HepG2 (cell line): ENCODE data around the gene LGALS3. TPM values are rescaled to one million over a fixed set of nuclear protein-coding genes. Genes with fewer than 3 reads are reported as not detected.

ENCODE experiments used
- CSRNP2 ChIP-seq: sonication (generic); formaldehyde crosslinking; conservative IDR thresholded peaks from 2 replicates; pipeline ENCODE4 v1.8.0; 2022; ENCODE audit warnings: low read depth, missing genetic modification reagents
- E2F1 ChIP-seq: sonication (generic); formaldehyde crosslinking; IDR thresholded peaks from 2 replicates; pipeline ENCODE4 v1.5.0; 2020; ENCODE audit warnings: missing genetic modification reagents
- FOXJ3 ChIP-seq: sonication (generic); formaldehyde crosslinking; IDR thresholded peaks from 2 replicates; pipeline ENCODE4 v1.4.0; 2020; ENCODE audit warnings: missing genetic modification reagents, mild to moderate bottlenecking, borderline replicate concordance
- GPN1 ChIP-seq: sonication (generic); formaldehyde crosslinking; IDR thresholded peaks from 2 replicates; pipeline ENCODE4 v1.5.1; 2020; ENCODE audit warnings: missing genetic modification reagents, borderline replicate concordance
- HMGXB4 ChIP-seq, 2 experiments: sonication (generic) in 1 of 2; formaldehyde crosslinking in 1 of 2; IDR thresholded peaks; 2 replicates each; pipeline versions ENCODE4 v1.4.0 to v1.6.1; 2018 to 2020; ENCODE audit warnings: missing genetic modification reagents in 2 of 2, borderline replicate concordance in 1 of 2, low read depth in 1 of 2, mild to moderate bottlenecking in 1 of 2, missing biosample characterization in 1 of 2
- IKZF4 ChIP-seq: sonication (generic); formaldehyde crosslinking; IDR thresholded peaks from 2 replicates; pipeline ENCODE4 v1.5.1; 2020; ENCODE audit warnings: borderline replicate concordance, mild to moderate bottlenecking, low read depth, missing genetic modification reagents; ENCODE audit errors: not compliant biosample characterization
- MXI1 ChIP-seq: IDR thresholded peaks from 3 replicates; pipeline ENCODE4 v1.6.1; 2012; ENCODE audit warnings: low read depth, low read length, inconsistent platforms, borderline replicate concordance
- NFE2L1 ChIP-seq: sonication (generic); formaldehyde crosslinking; IDR thresholded peaks from 2 replicates; pipeline ENCODE4 v1.4.0; 2020; ENCODE audit warnings: missing genetic modification reagents, mild to moderate bottlenecking, borderline replicate concordance
- RBFOX2 ChIP-seq: fragments of 200-400 bp; formaldehyde crosslinking; IDR thresholded peaks from 2 replicates; pipeline ENCODE4 v1.6.1; 2017; ENCODE audit warnings: low read depth, mild to moderate bottlenecking, low read length
- THYN1 ChIP-seq: sonication (generic); formaldehyde crosslinking; IDR thresholded peaks from 2 replicates; pipeline ENCODE4 v1.8.1; 2023; ENCODE audit warnings: low read depth, mild to moderate bottlenecking, moderate library complexity, missing genetic modification reagents, borderline replicate concordance
- ZBTB8A ChIP-seq: sonication (generic); formaldehyde crosslinking; IDR thresholded peaks from 2 replicates; pipeline ENCODE4 v1.4.0; 2020; ENCODE audit warnings: mild to moderate bottlenecking, low read depth, missing genetic modification reagents, borderline replicate concordance
- ZNF160 ChIP-seq: sonication (generic); formaldehyde crosslinking; IDR thresholded peaks from 2 replicates; pipeline ENCODE4 v1.8.0; 2022; ENCODE audit warnings: mild to moderate bottlenecking, inconsistent platforms, missing genetic modification reagents
- ZNF33B ChIP-seq: sonication (generic); formaldehyde crosslinking; IDR thresholded peaks from 2 replicates; pipeline ENCODE4 v1.5.1; 2020; ENCODE audit warnings: mild to moderate bottlenecking, missing genetic modification reagents
- ZNF710 ChIP-seq: sonication (generic); formaldehyde crosslinking; IDR thresholded peaks from 2 replicates; pipeline ENCODE4 v1.5.0; 2020; ENCODE audit warnings: mild to moderate bottlenecking, missing genetic modification reagents, borderline replicate concordance
- ZNF775 ChIP-seq: sonication (generic); formaldehyde crosslinking; IDR thresholded peaks from 2 replicates; pipeline ENCODE4 v1.4.0; 2020; ENCODE audit warnings: missing genetic modification reagents, mild to moderate bottlenecking, moderate library complexity, borderline replicate concordance
- ZNF850 ChIP-seq: sonication (generic); formaldehyde crosslinking; conservative IDR thresholded peaks from 2 replicates; pipeline ENCODE4 v1.9.0; 2021; ENCODE audit warnings: mild to moderate bottlenecking, missing genetic modification reagents
- ZNF891 ChIP-seq: sonication (generic); formaldehyde crosslinking; IDR thresholded peaks from 2 replicates; pipeline ENCODE4 v1.5.0; 2020; ENCODE audit warnings: mild to moderate bottlenecking, missing genetic modification reagents
- polyA plus RNA-seq, 8 experiments: library from polyadenylated mRNA; depleted of rRNA in 3 of 8; stranded (reverse) in 7 of 8; unstranded in 1 of 8; fragments of >200 nt; fragmentation: Illumina TruSeq in 4 of 8; extraction: Trizol in 4 of 8; gene quantifications; 2 replicates each; pipeline versions ENCODE4 v1.2.1 to v1.2.3, GENCODE V29; 2011 to 2016; ENCODE audit warnings: low read depth in 4 of 8, missing spikeins in 1 of 8, mixed read lengths in 1 of 8; ENCODE audit not compliant: insufficient read depth in 1 of 8
- total RNA-seq, 5 experiments: library from RNA; depleted of rRNA; stranded (reverse); fragments of >200 nt; fragmentation: Illumina TruSeq; extraction: Trizol; gene quantifications; 2 replicates each; pipeline ENCODE4 v1.2.3, GENCODE V29; 2016; ENCODE audit warnings: low read depth in 1 of 5

Gene LGALS3
- total and polyA plus RNA-seq, 2 of the 13 experiments (the other 11 are each of a cell fraction or from before 2014, with no cell fraction given) = 5.0 to 97.4 TPM

GRCh38 chr14:55191203-55192053 is 62.4 kb downstream of the LGALS3 start, which contains the start of gene DLGAP5 (continued):
- TF ChIP-seq HMGXB4 (CRISPR knock-in tag; IDR thresholded peaks at IDR 0.05; ENCODE audit: borderline replicate concordance in 1 of 2, low read depth in 1 of 2) (peak in 1 of 2 experiments; percentile 58; a peak in 1 of 4 replicates), FOXJ3 (CRISPR knock-in tag) (no peak), RBFOX2 (peak; percentile 45), ZNF891 (CRISPR knock-in tag) (peak; percentile 70; the same call in 1 of the 2 replicates), GPN1 (no peak), ZNF160 (CRISPR knock-in tag) (0 out of 2 replicates have a peak, but pooled peaks have one; percentile 18), ZNF33B (CRISPR knock-in tag) (peak; percentile 44; the same call in 1 of the 2 replicates), ZNF710 (0 out of 2 replicates have a peak, but pooled peaks have one; percentile 14), ZNF775 (CRISPR knock-in tag) (no peak), ZNF850 (CRISPR knock-in tag) (0 out of 2 replicates have a peak, but pooled peaks have one; percentile 42), NFE2L1 (CRISPR knock-in tag) (no peak), CSRNP2 (CRISPR knock-in tag) (peak; percentile 85; the same call in 1 of the 2 replicates), E2F1 (CRISPR knock-in tag) (peak; percentile 89), THYN1 (no peak), MXI1 (peak; percentile 87; the same call in 2 of the 3 replicates), ZBTB8A (CRISPR knock-in tag) (no peak), IKZF4 (CRISPR knock-in tag) (no peak)
